Measurements from ENCODE around the gene ZNF672. TPM values are rescaled to one million over a fixed set of nuclear protein-coding genes. Genes with fewer than 3 reads are reported as not detected.

Gene ZNF672
- total RNA-seq, 4 donors from 2014 or later = 16.5 to 25.6 (median 19.7) TPM

GRCh38 chr1:248822148-248823032, 15.6 kb upstream of the ZNF672 start:
- no peak for TF ChIP-seq CTCF (IDR thresholded peaks at IDR 0.05; ENCODE audit: low read depth)

- no peak for TF ChIP-seq CTCF (IDR thresholded peaks at IDR 0.05; ENCODE audit: low read depth)
Measured at GRCh38 chr1:248823517-248824001, 14.5 kb upstream of the ZNF672 start.

- no peak for TF ChIP-seq CTCF (IDR thresholded peaks at IDR 0.05; ENCODE audit: low read depth)
Measured at GRCh38 chr1:248824301-248824700, 13.7 kb upstream of the ZNF672 start.

GRCh38 chr1:248824701-248825100, 13.3 kb upstream of the ZNF672 start:
- no peak for TF ChIP-seq CTCF (IDR thresholded peaks at IDR 0.05; ENCODE audit: low read depth)

GRCh38 chr1:248825136-248825535, 12.9 kb upstream of the ZNF672 start:
- no peak for TF ChIP-seq CTCF (IDR thresholded peaks at IDR 0.05; ENCODE audit: low read depth)

GRCh38 chr1:248825573-248825908, 12.5 kb upstream of the ZNF672 start:
- TF ChIP-seq CTCF (IDR thresholded peaks at IDR 0.05; ENCODE audit: low read depth) = no peak

GRCh38 chr1:248825909-248826760, 11.9 kb upstream of the ZNF672 start, which contains the start of gene SH3BP5L:
TSS of gene SH3BP5L (minus strand) at chr1:248825915. CDS start at chr1:248824935, 980 bp downstream.
- TF ChIP-seq CTCF (IDR thresholded peaks at IDR 0.05; ENCODE audit: low read depth) = no peak
